DND-41 (cell line): ENCODE measurements around the gene CRCP.
"Not testable (repeated sequence)": the region's sequence is repeated elsewhere in the genome, so short reads cannot be mapped to it uniquely, and the experiment has no call there.

Experiments used
- ATAC-seq: fragments of 200-7000 bp; cut with Tn5 transposase; 3 replicates; pipeline ENCODE4 v1.9.1; 2021; ENCODE audit warnings: low read depth; ENCODE audit not compliant: insufficient read depth
- DNase-seq: peaks from one replicate; pipeline ENCODE4 v3.0.0-alpha.2; 2020
- H2AFZ ChIP-seq: 2 replicates; pipeline ENCODE4 v1.6.0; 2012; ENCODE audit warnings: low read depth, low read length
- H3K27ac ChIP-seq: 2 replicates; pipeline ENCODE4 v1.5.1; 2012; ENCODE audit warnings: low read length, inconsistent platforms
- H3K27me3 ChIP-seq: fragments of 200-600 bp; sonication (generic); 2 replicates; pipeline ENCODE4 v1.6.0; 2012; ENCODE audit warnings: low read length, mild to moderate bottlenecking, inconsistent platforms; ENCODE audit not compliant: insufficient read depth, poor library complexity
- H3K36me3 ChIP-seq: 2 replicates; pipeline ENCODE4 v1.5.1; 2012; ENCODE audit warnings: low read length, inconsistent platforms; ENCODE audit not compliant: insufficient read depth
- H3K4me1 ChIP-seq: 2 replicates; pipeline ENCODE4 v1.5.1; 2012; ENCODE audit warnings: mild to moderate bottlenecking, low read length; ENCODE audit not compliant: insufficient read depth
- H3K4me2 ChIP-seq: 2 replicates; pipeline ENCODE4 v1.6.0; 2012; ENCODE audit warnings: mild to moderate bottlenecking, moderate library complexity, low read length, inconsistent platforms; ENCODE audit not compliant: insufficient read depth
- H3K4me3 ChIP-seq, 2 experiments: fragments of 200-600 bp in 1 of 2; shearing (Covaris generic) in 1 of 2; 2 replicates each; pipeline ENCODE4 v1.5.1; 2012 to 2016; ENCODE audit warnings: inconsistent platforms in 2 of 2, low read length in 2 of 2, mild to moderate bottlenecking in 2 of 2, low read depth in 1 of 2, moderate library complexity in 1 of 2
- H3K79me2 ChIP-seq: 2 replicates; pipeline ENCODE4 v1.6.0; 2012; ENCODE audit warnings: low read length, inconsistent platforms; ENCODE audit not compliant: insufficient read depth
- H3K9ac ChIP-seq: 2 replicates; pipeline ENCODE4 v1.6.0; 2012; ENCODE audit warnings: low read depth, mild to moderate bottlenecking, inconsistent platforms, low read length, moderate library complexity
- H3K9me3 ChIP-seq: 2 replicates; pipeline ENCODE4 v1.5.1; 2012; ENCODE audit warnings: low read length, moderate library complexity, mild to moderate bottlenecking, inconsistent platforms; ENCODE audit not compliant: insufficient read depth, severe bottlenecking
- H4K20me1 ChIP-seq: 2 replicates; pipeline ENCODE4 v1.6.0; 2012; ENCODE audit warnings: low read length; ENCODE audit not compliant: insufficient read depth
- CTCF ChIP-seq: IDR thresholded peaks from 2 replicates; pipeline ENCODE4 v1.5.1; 2012; ENCODE audit warnings: borderline replicate concordance, low read length, moderate library complexity, mild to moderate bottlenecking; ENCODE audit not compliant: poor library complexity, severe bottlenecking; ENCODE audit errors: extremely low read depth
- EZH2 ChIP-seq: IDR thresholded peaks from 3 replicates; pipeline ENCODE4 v1.6.1; 2012; ENCODE audit warnings: borderline replicate concordance, low read depth, mild to moderate bottlenecking, moderate library complexity, low read length, inconsistent platforms; ENCODE audit not compliant: severe bottlenecking

CRCP gene

GRCh38 chr7:66099551-66100407 is 14.9 kb upstream of the CRCP start:
- no peaks in the 10 kb centered on the region for H3K9me3 ChIP-seq
- H3K4me1 ChIP-seq = peaks cover 14% of the 10 kb centered on the region
- H3K27ac ChIP-seq = peak overlapping the region; percentile 59
- peak overlapping the region; percentile 80 for H3K4me2 ChIP-seq
- peak overlapping the region; percentile 78 for H2AFZ ChIP-seq
- ATAC-seq = peak; percentile 84
- no peaks in the 10 kb centered on the region for H3K79me2 ChIP-seq
- TF ChIP-seq CTCF = no peak
- no peak for TF ChIP-seq EZH2
- H3K36me3 ChIP-seq = no peaks in the 10 kb centered on the region
- peak; percentile 63 for DNase-seq
- H4K20me1 ChIP-seq = no peaks in the 10 kb centered on the region
- peak overlapping the region; percentile 40 for H3K9ac ChIP-seq
- H3K4me3 ChIP-seq = peak overlapping the region in 1 of 2 experiments; percentile 53; a peak in 2 of 4 replicates
- H3K27me3 ChIP-seq = no peaks in the 10 kb centered on the region

GRCh38 chr7:66100408-66101050 is 14.1 kb upstream of the CRCP start:
- Histone ChIP-seq H3K9ac (peak overlapping the region; percentile 40), H3K9me3 (no peaks in the 10 kb centered on the region), H4K20me1 (no peaks in the 10 kb centered on the region), H2AFZ (peak overlapping the region; percentile 78), H3K36me3 (no peaks in the 10 kb centered on the region), H3K4me2 (peak overlapping the region; percentile 80), H3K27me3 (no peaks in the 10 kb centered on the region), H3K4me3 (peak overlapping the region in 1 of 2 experiments; percentile 53; a peak in 2 of 4 replicates), H3K79me2 (no peaks in the 10 kb centered on the region), H3K27ac (peak overlapping the region; percentile 59; the same call in 1 of the 2 replicates), H3K4me1 (peaks cover 14% of the 10 kb centered on the region)
- ATAC-seq (peak; percentile 20; the same call in 2 of the 3 replicates), DNase-seq (no peak)
- no peak for TF ChIP-seq CTCF
- TF ChIP-seq EZH2 = no peak

- not testable (repeated sequence) for H4K20me1 ChIP-seq, H2AFZ ChIP-seq, H3K9me3 ChIP-seq, H3K79me2 ChIP-seq, ATAC-seq, H3K27me3 ChIP-seq, H3K27ac ChIP-seq, DNase-seq, H3K36me3 ChIP-seq, H3K9ac ChIP-seq, H3K4me3 ChIP-seq, H3K4me2 ChIP-seq
- H3K4me1 ChIP-seq = peaks cover 14% of the 10 kb centered on the region
Measured at GRCh38 chr7:66102168-66102567, 12.5 kb upstream of the CRCP start.

- not testable (repeated sequence) for H3K27ac ChIP-seq, H3K79me2 ChIP-seq, H3K4me2 ChIP-seq, H3K9me3 ChIP-seq, H3K9ac ChIP-seq, H3K27me3 ChIP-seq, ATAC-seq, DNase-seq, H3K36me3 ChIP-seq, H4K20me1 ChIP-seq, H2AFZ ChIP-seq, H3K4me3 ChIP-seq
- H3K4me1 ChIP-seq = peaks cover 14% of the 10 kb centered on the region
Measured at GRCh38 chr7:66103994-66104393, 10.7 kb upstream of the CRCP start.
